Measurements from ENCODE around the gene SUPT6H. TPM values are rescaled to one million over a fixed set of nuclear protein-coding genes. Genes with fewer than 3 reads are reported as not detected.
A peak's percentile ranks its signal among the peaks of the same experiment; 100 is the strongest.

SUPT6H gene
- total RNA-seq, 1 experiment from 2014 or later = 61.3 TPM

- ATAC-seq = no peak
- TF ChIP-seq IRF1 (CRISPR knock-in tag; IDR thresholded peaks at IDR 0.05) = no peak
- no peak for TF ChIP-seq E2F4 (CRISPR knock-in tag; IDR thresholded peaks at IDR 0.05; ENCODE audit: borderline replicate concordance, low read depth)
- TF ChIP-seq FOXP4 (CRISPR knock-in tag; IDR thresholded peaks at IDR 0.05) = no peak
- Mint-ChIP-seq H3K27ac (no peak overlapping the region), H3K4me3 (no peak overlapping the region), H3K27me3 (ENCODE audit: low read depth) (no peaks in the 10 kb centered on the region), H3K4me1 (no peaks in the 10 kb centered on the region), H3K36me3 (peaks cover 87% of the 10 kb centered on the region), H3K9me3 (no peaks in the 10 kb centered on the region)
- CTCF ChIA-PET = no interaction called here
- DNase-seq (ENCODE audit: low spot score) = no peak
- POLR2A ChIA-PET = no interaction called here
Observed at GRCh38 chr17:28688481-28688880, 26.5 kb downstream of the SUPT6H start.

GRCh38 chr17:28689011-28689410 is 27.0 kb downstream of the SUPT6H start:
- no peak for TF ChIP-seq CREM (CRISPR knock-in tag; IDR thresholded peaks at IDR 0.05)
- TF ChIP-seq FOXJ3 (CRISPR knock-in tag; IDR thresholded peaks at IDR 0.05; ENCODE audit: borderline replicate concordance) = no peak
- no peak for TF ChIP-seq EMX1 (CRISPR knock-in tag; IDR thresholded peaks at IDR 0.05)
- no peak for TF ChIP-seq SP1 (CRISPR knock-in tag; conservative IDR thresholded peaks at IDR 0.05)
- ChIA-PET POLR2A (no interaction called here), CTCF (no interaction called here)
- Mint-ChIP-seq H3K36me3 (peaks cover 89% of the 10 kb centered on the region), H3K4me1 (no peaks in the 10 kb centered on the region), H3K4me3 (no peak overlapping the region), H3K27me3 (ENCODE audit: low read depth) (no peaks in the 10 kb centered on the region), H3K9me3 (no peaks in the 10 kb centered on the region), H3K27ac (no peak overlapping the region)
- no peak for ATAC-seq
- no peak for DNase-seq (ENCODE audit: low spot score)

- POLR2A ChIA-PET = no interaction called here
- Mint-ChIP-seq H3K4me1 (no peaks in the 10 kb centered on the region), H3K36me3 (peaks cover 81% of the 10 kb centered on the region), H3K4me3 (no peak overlapping the region), H3K27me3 (ENCODE audit: low read depth) (no peaks in the 10 kb centered on the region), H3K9me3 (no peaks in the 10 kb centered on the region), H3K27ac (no peak overlapping the region; the same call in 1 of the 2 replicates)
- CTCF ChIA-PET = no interaction called here
- DNase-seq (ENCODE audit: low spot score) (no peak), ATAC-seq (no peak)
- TF ChIP-seq NFYB (CRISPR knock-in tag; conservative IDR thresholded peaks at IDR 0.05; ENCODE audit: low read depth) (no peak), ETV6 (CRISPR knock-in tag; IDR thresholded peaks at IDR 0.05) (no peak), NR1H2 (CRISPR knock-in tag; IDR thresholded peaks at IDR 0.05) (no peak)
Observed at GRCh38 chr17:28693869-28694268, 31.9 kb downstream of the SUPT6H start.

GRCh38 chr17:28698253-28698941 is 36.4 kb downstream of the SUPT6H start:
- no peak overlapping the region for H3K4me3 Mint-ChIP-seq
- ChIA-PET CTCF (no interaction called here), POLR2A (no interaction called here)
- DNase-seq (ENCODE audit: low spot score) (no peak), ATAC-seq (no peak)
- no peaks in the 10 kb centered on the region for H3K27me3 Mint-ChIP-seq (ENCODE audit: low read depth)
- no peak overlapping the region for H3K27ac Mint-ChIP-seq
- peaks cover 83% of the 10 kb centered on the region for H3K36me3 Mint-ChIP-seq
- H3K9me3 Mint-ChIP-seq = no peaks in the 10 kb centered on the region
- TF ChIP-seq GABPB1 (CRISPR knock-in tag; IDR thresholded peaks at IDR 0.05) (peak; percentile 59), FOXK1 (CRISPR knock-in tag; IDR thresholded peaks at IDR 0.05) (no peak)
- H3K4me1 Mint-ChIP-seq = peaks cover 9% of the 10 kb centered on the region

- peaks cover 70% of the 10 kb centered on the region for H3K36me3 Mint-ChIP-seq
- no peak overlapping the region for H3K27ac Mint-ChIP-seq
- no peak for ATAC-seq
- CTCF ChIA-PET = no interaction called here
- POLR2A ChIA-PET = interaction anchor here (0.6 to 0.7 kb wide), 2 partner anchors 11 kb away, joined by 3 to 9 read pairs; partner anchors contain the start of gene PROCA1
- no peak overlapping the region for H3K4me3 Mint-ChIP-seq
- H3K27me3 Mint-ChIP-seq (ENCODE audit: low read depth) = no peaks in the 10 kb centered on the region
- H3K9me3 Mint-ChIP-seq = no peaks in the 10 kb centered on the region
- TF ChIP-seq ZNF138 (CRISPR knock-in tag; conservative IDR thresholded peaks at IDR 0.05) (no peak), JAZF1 (CRISPR knock-in tag; IDR thresholded peaks at IDR 0.05) (no peak), ATF1 (CRISPR knock-in tag; IDR thresholded peaks at IDR 0.05) (no peak), CTCF (IDR thresholded peaks at IDR 0.05) (no peak), USF1 (CRISPR knock-in tag; IDR thresholded peaks at IDR 0.05) (no peak), TEAD1 (CRISPR knock-in tag; IDR thresholded peaks at IDR 0.05) (no peak), NFATC4 (CRISPR knock-in tag; IDR thresholded peaks at IDR 0.05) (no peak)
- peaks cover 9% of the 10 kb centered on the region for H3K4me1 Mint-ChIP-seq
- no peak for DNase-seq (ENCODE audit: low spot score)
Observed at GRCh38 chr17:28700278-28700677, 38.3 kb downstream of the SUPT6H start.
